PC-9 (cell line): ENCODE data around the gene IL1RAPL1. TPM values are rescaled to one million over a fixed set of nuclear protein-coding genes. Genes with fewer than 3 reads are reported as not detected.

Experiments
- BruUV-seq: library from RNA; stranded (reverse); fragments of 400-500 nt; replicated peaks from 2 replicates; lab custom pipeline; 2021; lab: Mats Ljungman, UMichigan
- CTCF ChIA-PET: fragments of 300-600 bp; sonication (Branson Sonifier 250); formaldehyde crosslinking; loops from one replicate; lab custom pipeline; 2022; ENCODE audit warnings: antibody characterized with exemption; lab: Charles Lee
- POLR2A ChIA-PET: fragments of 300-600 bp; sonication (Branson Sonifier 250); formaldehyde crosslinking; loops from one replicate; lab custom pipeline; 2022; ENCODE audit warnings: antibody characterized with exemption; ENCODE audit not compliant: unreplicated experiment; lab: Charles Lee
- DNase-seq, 2 experiments: peaks; one replicate each; pipeline versions ENCODE4 v3.0.0 to v3.0.0-alpha.2; 2015 to 2022; ENCODE audit warnings: mixed read lengths in 1 of 2
- H2AFZ ChIP-seq: fragments of 200-600 bp; sonication (generic); 2 replicates; pipeline ENCODE4 v1.8.1; 2017; ENCODE audit warnings: antibody characterized with exemption
- H3F3A ChIP-seq: fragments of 200-600 bp; sonication (generic); 2 replicates; pipeline ENCODE4 v1.8.1; 2017; ENCODE audit warnings: antibody characterized with exemption, mild to moderate bottlenecking, low read depth; ENCODE audit not compliant: insufficient read depth
- H3K27ac ChIP-seq: fragments of 200-600 bp; sonication (generic); 2 replicates; pipeline ENCODE4 v1.6.1; 2016; ENCODE audit warnings: mixed run types
- H3K27me3 ChIP-seq: fragments of 200-600 bp; sonication (generic); 2 replicates; pipeline ENCODE4 v1.6.1; 2016; ENCODE audit warnings: low read depth, mixed run types; ENCODE audit not compliant: insufficient read depth
- H3K36me3 ChIP-seq: fragments of 200-600 bp; sonication (generic); 2 replicates; pipeline ENCODE4 v1.6.1; 2016; ENCODE audit warnings: low read depth, mixed run types
- H3K4me1 ChIP-seq: fragments of 200-600 bp; sonication (generic); replicated peaks from 2 replicates; pipeline ENCODE4 v1.6.1; 2016; ENCODE audit warnings: mixed run types; ENCODE audit not compliant: insufficient read depth
- H3K4me2 ChIP-seq: fragments of 200-600 bp; sonication (generic); 2 replicates; pipeline ENCODE4 v1.6.1; 2017; ENCODE audit warnings: mixed run types
- H3K4me3 ChIP-seq: fragments of 200-600 bp; sonication (generic); 2 replicates; pipeline ENCODE4 v1.6.1; 2016; ENCODE audit warnings: mixed run types
- H3K79me2 ChIP-seq: fragments of 200-600 bp; sonication (generic); 2 replicates; pipeline ENCODE4 v1.6.1; 2017; ENCODE audit warnings: low read depth, mixed run types
- H3K9me2 ChIP-seq: fragments of 200-600 bp; sonication (generic); 2 replicates; pipeline ENCODE4 v1.8.1; 2017; ENCODE audit warnings: mild to moderate bottlenecking; ENCODE audit not compliant: insufficient read depth
- H3K9me3 ChIP-seq: fragments of 200-600 bp; sonication (generic); 2 replicates; pipeline ENCODE4 v1.8.1; 2016; ENCODE audit warnings: low read depth; ENCODE audit not compliant: insufficient read depth
- H4K20me1 ChIP-seq: fragments of 200-600 bp; sonication (generic); 2 replicates; pipeline ENCODE4 v1.8.1; 2017; ENCODE audit not compliant: insufficient read depth
- EZH2 ChIP-seq: fragments of 200-600 bp; sonication (generic); IDR thresholded peaks from 2 replicates; pipeline ENCODE4 v1.8.0; 2017; ENCODE audit warnings: antibody characterized with exemption, low read depth
- intact Hi-C: fragments of 100-400 bp; cut with micrococcal nuclease; formaldehyde crosslinking; loops from one replicate; pipeline ENCODE4 v1.10.0; 2022; ENCODE audit not compliant: unreplicated experiment
- total RNA-seq: library from RNA; stranded (reverse); gene quantifications from 2 replicates; pipeline ENCODE4 v1.2.3, GENCODE V29; 2021
- TF ChIP-seq, protein P1 (sequence below): fragments of 200-600 bp; sonication (generic); conservative IDR thresholded peaks from 2 replicates; pipeline ENCODE4 v1.6.1; 2017; ENCODE audit warnings: mixed run types, antibody characterized with exemption, mild to moderate bottlenecking, moderate library complexity

Gene IL1RAPL1
- total RNA-seq, 1 experiment from 2014 or later = 0.26 TPM

DNA sequence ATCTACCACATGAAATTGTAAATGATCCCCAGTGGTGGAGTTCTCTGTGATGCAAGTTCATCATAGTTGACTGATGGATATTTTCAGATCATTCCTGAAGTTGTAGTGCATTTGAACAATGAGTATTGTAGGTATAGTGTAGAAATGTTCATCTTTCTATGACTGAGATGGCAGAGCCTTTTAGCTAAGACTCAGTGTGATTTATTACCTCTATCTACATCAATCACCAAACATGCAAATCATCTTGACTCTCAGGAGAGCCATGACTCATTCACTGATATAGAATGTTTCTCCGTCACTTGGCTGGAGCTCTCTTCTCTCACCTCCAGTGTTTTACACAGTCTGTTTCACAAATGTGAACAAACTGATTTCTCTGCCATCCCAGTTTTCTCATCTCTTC, 392.6 kb downstream of the IL1RAPL1 start:
- H3K79me2 ChIP-seq = no peaks in the 10 kb centered on the region
- POLR2A ChIA-PET = no interaction called here
- H3K9me2 ChIP-seq = no peaks in the 10 kb centered on the region
- H3K9me3 ChIP-seq = no peaks in the 10 kb centered on the region
- DNase-seq = no peak
- H3K4me2 ChIP-seq = no peak overlapping the region
- no peaks in the 10 kb centered on the region for H3F3A ChIP-seq
- H2AFZ ChIP-seq = no peak overlapping the region
- TF ChIP-seq EZH2 = no peak
- TF ChIP-seq, protein P1, sequence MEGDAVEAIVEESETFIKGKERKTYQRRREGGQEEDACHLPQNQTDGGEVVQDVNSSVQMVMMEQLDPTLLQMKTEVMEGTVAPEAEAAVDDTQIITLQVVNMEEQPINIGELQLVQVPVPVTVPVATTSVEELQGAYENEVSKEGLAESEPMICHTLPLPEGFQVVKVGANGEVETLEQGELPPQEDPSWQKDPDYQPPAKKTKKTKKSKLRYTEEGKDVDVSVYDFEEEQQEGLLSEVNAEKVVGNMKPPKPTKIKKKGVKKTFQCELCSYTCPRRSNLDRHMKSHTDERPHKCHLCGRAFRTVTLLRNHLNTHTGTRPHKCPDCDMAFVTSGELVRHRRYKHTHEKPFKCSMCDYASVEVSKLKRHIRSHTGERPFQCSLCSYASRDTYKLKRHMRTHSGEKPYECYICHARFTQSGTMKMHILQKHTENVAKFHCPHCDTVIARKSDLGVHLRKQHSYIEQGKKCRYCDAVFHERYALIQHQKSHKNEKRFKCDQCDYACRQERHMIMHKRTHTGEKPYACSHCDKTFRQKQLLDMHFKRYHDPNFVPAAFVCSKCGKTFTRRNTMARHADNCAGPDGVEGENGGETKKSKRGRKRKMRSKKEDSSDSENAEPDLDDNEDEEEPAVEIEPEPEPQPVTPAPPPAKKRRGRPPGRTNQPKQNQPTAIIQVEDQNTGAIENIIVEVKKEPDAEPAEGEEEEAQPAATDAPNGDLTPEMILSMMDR = no peak
- CTCF ChIA-PET = interaction anchor here (0.6 kb wide), 1 partner anchor 9 kb away, joined by 3 read pairs; no protein-coding TSS in a partner anchor
- no peak overlapping the region for H3K4me3 ChIP-seq
- intact Hi-C loops = no loop called here
- H3K27me3 ChIP-seq = no peaks in the 10 kb centered on the region
- BruUV-seq = no TSS peak
- no peaks in the 10 kb centered on the region for H3K4me1 ChIP-seq
- no peak overlapping the region for H3K27ac ChIP-seq
- no peaks in the 10 kb centered on the region for H4K20me1 ChIP-seq
- H3K36me3 ChIP-seq = no peaks in the 10 kb centered on the region

DNA sequence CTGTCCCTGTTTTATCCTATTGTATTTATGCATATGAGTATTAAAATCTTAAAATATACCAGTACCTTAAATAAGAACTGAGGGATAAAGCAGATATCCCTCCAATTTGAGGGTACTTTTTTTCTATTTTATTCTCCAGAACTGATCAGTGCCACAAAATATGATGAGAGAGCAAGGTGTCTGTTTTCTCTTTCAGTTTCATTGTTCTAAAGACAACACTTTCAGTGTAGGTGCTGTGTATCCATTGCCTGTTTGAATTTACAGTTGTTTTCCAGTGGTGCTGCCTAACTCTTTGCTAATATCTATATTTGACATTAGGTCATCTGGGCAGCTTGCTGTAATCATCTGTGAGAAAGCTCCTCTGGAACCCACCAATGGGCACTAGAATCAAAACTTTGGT, 394.7 kb downstream of the IL1RAPL1 start:
- intact Hi-C loops = no loop called here
- Histone ChIP-seq H3K4me3 (no peak overlapping the region), H3K9me2 (no peaks in the 10 kb centered on the region), H3F3A (no peaks in the 10 kb centered on the region), H3K27ac (no peak overlapping the region), H3K9me3 (no peaks in the 10 kb centered on the region), H2AFZ (no peak overlapping the region), H3K27me3 (no peaks in the 10 kb centered on the region), H4K20me1 (no peaks in the 10 kb centered on the region), H3K79me2 (no peaks in the 10 kb centered on the region), H3K4me2 (no peak overlapping the region), H3K4me1 (no peaks in the 10 kb centered on the region), H3K36me3 (no peaks in the 10 kb centered on the region)
- POLR2A ChIA-PET = no interaction called here
- no peak for TF ChIP-seq EZH2
- TF ChIP-seq, protein P1 = no peak
- CTCF ChIA-PET = no interaction called here
- no peak for DNase-seq
- BruUV-seq = no TSS peak

GRCh38 chrX:28988246-28988645, 401.0 kb downstream of the IL1RAPL1 start:
- H3K36me3 ChIP-seq = no peaks in the 10 kb centered on the region
- H3K9me2 ChIP-seq = no peaks in the 10 kb centered on the region
- ChIA-PET POLR2A (no interaction called here), CTCF (no interaction called here)
- no peaks in the 10 kb centered on the region for H3K9me3 ChIP-seq
- H3K4me1 ChIP-seq = no peaks in the 10 kb centered on the region
- no peak overlapping the region for H2AFZ ChIP-seq
- H3K27ac ChIP-seq = no peak overlapping the region
- H4K20me1 ChIP-seq = no peaks in the 10 kb centered on the region
- H3K4me3 ChIP-seq = no peak overlapping the region
- H3K4me2 ChIP-seq = no peak overlapping the region
- no peaks in the 10 kb centered on the region for H3K27me3 ChIP-seq
- TF ChIP-seq EZH2 = no peak
- TF ChIP-seq, protein P1 = no peak
- no TSS peak for BruUV-seq
- no peaks in the 10 kb centered on the region for H3F3A ChIP-seq
- H3K79me2 ChIP-seq = no peaks in the 10 kb centered on the region
- intact Hi-C loops = no loop called here
- no peak for DNase-seq
